LNCaP clone FGC (cell line): ENCODE results near the gene MTG2.

ENCODE experiments used
- DNase-seq: peaks from one replicate; pipeline ENCODE4 v3.0.0-alpha.2; 2011; ENCODE audit warnings: low read depth
- H3K4me3 ChIP-seq: 2 replicates; pipeline ENCODE4 v1.5.1; 2011; ENCODE audit warnings: mild to moderate bottlenecking, low read depth, low read length, control low read depth
- TF ChIP-seq, protein P1 (sequence below): IDR thresholded peaks from 2 replicates; pipeline ENCODE4 v1.5.1; 2012; ENCODE audit warnings: mild to moderate bottlenecking; ENCODE audit not compliant: control insufficient read depth, insufficient read depth; ENCODE audit errors: extremely low read depth

MTG2 gene

DNA sequence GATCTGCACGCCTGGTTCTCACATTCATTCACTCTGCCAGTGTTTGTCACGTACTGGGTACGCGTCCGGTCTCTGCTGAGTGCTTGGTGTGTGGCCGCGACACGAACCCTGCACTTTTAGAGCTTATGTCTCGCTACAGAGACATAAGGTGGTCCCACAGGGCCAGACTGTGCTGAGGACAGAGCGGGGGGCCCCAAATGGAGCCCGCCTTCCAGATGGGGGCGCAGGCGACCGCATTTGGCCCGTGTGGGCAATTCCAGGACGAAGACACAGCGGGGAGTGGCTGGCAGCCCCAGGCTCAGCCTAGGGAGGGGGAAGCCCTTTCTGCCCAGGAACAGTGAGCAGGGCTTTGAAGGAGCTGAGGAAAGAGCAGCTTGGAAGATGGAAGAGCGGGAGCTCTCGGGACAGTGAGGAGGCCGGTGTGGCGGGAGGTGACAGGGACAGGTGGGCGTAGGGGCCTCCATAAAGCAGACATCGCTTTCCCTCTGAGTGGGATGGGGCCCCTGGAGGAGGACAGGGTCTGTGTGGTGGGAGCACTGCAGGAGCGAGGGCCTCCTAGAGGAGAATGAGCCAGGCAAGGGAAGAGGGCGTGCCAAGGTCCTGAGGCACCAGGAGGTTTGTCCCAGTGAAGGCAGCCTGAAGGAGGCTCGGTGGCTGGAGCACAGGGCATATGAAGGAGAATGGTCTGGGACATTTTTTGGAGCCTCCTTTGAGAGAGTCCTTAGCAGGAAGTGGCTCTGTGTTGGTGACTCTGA is 7.8 kb upstream of the MTG2 start:
- no peak overlapping the region for H3K4me3 ChIP-seq
- TF ChIP-seq, protein P1, sequence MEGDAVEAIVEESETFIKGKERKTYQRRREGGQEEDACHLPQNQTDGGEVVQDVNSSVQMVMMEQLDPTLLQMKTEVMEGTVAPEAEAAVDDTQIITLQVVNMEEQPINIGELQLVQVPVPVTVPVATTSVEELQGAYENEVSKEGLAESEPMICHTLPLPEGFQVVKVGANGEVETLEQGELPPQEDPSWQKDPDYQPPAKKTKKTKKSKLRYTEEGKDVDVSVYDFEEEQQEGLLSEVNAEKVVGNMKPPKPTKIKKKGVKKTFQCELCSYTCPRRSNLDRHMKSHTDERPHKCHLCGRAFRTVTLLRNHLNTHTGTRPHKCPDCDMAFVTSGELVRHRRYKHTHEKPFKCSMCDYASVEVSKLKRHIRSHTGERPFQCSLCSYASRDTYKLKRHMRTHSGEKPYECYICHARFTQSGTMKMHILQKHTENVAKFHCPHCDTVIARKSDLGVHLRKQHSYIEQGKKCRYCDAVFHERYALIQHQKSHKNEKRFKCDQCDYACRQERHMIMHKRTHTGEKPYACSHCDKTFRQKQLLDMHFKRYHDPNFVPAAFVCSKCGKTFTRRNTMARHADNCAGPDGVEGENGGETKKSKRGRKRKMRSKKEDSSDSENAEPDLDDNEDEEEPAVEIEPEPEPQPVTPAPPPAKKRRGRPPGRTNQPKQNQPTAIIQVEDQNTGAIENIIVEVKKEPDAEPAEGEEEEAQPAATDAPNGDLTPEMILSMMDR = no peak
- no peak for DNase-seq

DNA sequence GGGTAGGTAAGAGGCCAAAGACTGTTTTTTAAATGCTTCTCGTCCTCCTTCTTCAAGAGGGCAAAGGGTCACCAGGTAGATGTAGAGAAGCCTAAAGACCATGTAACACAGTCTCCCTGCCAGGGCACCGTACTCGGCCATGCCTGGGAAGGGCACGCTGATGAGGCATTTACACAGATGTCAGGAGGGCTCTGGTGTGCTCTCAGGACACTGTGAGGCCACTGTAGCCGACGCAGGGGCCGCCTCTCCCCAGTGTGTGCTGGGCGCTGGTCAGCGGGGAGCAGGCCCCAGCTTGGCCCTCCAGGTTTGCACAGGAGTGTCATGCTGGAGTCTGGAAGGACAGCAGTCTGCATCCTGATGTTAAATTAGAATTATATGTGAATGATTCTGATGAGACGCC is 7.1 kb upstream of the MTG2 start:
- DNase-seq = no peak
- TF ChIP-seq, protein P1 = no peak

DNA sequence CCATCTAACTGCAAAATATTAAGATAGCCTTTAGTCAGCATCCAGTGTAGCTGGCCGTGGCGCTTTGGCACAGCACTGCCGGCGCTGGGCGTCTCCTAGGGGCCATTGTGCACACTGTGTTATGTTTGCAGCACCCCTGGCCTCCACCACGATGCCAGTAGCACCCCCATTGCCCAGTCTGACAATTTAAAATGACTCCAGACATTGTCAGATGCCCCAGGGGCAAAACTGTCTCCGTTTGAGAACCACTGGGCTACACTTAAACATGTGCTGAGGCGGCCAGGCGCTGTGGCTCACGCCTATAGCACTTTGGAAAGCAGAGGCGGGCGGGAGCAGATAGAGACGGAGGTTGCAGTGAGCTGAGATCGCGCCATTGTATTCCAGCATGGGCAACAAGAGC is 6.0 kb upstream of the MTG2 start:
- TF ChIP-seq, protein P1 = no peak
- no peak for DNase-seq
- no peak overlapping the region for H3K4me3 ChIP-seq

More for the DNA sequence above, 7.1 kb upstream of the MTG2 start:
- no peak overlapping the region for H3K4me3 ChIP-seq

DNA sequence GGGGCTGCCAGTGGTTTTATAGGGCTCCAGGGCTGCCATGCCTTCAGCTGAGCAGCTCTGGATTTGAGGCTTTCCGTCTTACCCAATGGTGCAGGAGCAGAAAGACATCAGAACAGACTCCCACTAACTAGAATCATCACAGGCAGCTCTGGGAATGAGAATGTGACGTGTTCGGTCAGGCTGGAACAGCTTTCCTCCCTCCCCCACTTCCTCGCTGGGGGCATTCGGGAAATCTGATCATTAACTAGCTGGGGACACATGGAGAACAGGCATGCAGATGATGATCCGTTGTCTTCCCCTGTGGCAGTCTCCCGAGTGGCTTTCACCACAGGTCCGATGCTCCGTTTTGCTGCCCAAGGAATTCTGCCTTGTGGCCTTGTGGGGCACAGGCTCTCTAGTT is 5.5 kb upstream of the MTG2 start:
- TF ChIP-seq, protein P1 = no peak
- no peak for DNase-seq
- H3K4me3 ChIP-seq = no peak overlapping the region

DNA sequence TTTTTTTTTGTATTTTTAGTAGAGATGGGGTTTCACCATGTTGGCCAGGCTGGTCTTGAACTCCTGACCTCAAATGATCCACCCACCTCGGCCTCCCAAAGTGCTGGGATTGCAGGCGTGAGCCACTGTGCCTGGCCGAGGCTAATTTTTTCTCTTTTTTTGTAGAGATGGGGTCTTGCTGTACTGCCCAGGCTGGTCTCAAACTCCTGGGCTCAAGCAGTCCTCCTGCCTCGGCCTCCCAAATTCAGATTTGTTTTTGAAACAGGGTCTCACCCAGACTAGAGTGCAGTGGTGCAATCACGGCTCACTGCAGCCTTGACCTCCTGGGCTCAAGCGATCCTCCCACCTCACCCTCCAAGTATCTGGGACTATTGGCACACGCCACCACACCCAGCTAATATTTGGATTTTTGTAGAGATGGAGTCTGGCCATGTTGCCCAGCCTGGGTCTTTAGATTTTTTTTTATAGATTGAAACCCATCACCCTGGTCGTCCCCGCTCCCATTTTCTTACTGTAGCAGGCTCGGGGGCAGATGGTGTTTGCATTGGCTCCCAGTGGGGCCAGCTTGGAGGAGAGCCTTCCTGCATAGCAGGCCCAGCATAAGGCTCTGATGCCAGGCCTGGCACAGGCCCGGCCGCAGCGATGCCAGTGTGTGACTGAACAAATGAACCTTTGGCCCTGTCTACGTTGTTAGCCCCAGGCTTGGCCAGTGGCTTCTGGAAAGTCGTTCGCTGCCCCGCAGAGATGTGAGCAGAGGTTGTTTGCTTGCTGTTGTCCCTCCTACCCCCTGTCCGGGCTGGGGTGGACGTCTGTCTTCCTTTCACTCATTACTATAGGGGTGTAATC is 4.3 kb upstream of the MTG2 start:
- TF ChIP-seq, protein P1 = no peak
- DNase-seq = no peak
- no peak overlapping the region for H3K4me3 ChIP-seq

DNA sequence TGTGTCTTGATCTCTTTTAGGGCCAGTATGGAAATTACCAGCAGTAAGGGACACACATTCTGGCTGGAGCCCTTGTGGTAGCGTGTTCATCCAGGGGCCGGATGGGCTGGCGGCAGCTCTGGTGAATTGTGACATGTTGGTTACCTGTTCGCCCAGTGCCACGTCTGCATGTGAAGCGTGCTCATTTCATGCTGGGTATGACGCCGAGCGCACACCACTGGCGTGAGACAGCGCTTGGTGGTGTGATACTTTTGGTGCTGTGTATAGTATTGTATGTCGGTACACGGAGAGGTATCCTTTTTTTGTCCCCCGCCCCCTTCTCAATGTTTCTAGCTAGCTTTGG is 3.7 kb upstream of the MTG2 start:
- no peak overlapping the region for H3K4me3 ChIP-seq
- TF ChIP-seq, protein P1 = no peak
- DNase-seq = no peak
